Body of pancreas (tissue), 4 donors: ENCODE results near the gene SLC5A4. TPM values are rescaled to one million over a fixed set of nuclear protein-coding genes. Genes with fewer than 3 reads are reported as not detected.

Experiments
- ATAC-seq: fragments of 150-250 bp; one replicate; pipeline ENCODE4 v1.9.1; 2016
- DNase-seq, 4 donors: peaks; one replicate each; pipeline ENCODE4 v3.0.0-alpha.2; 2019
- H3K27ac ChIP-seq, 4 donors: fragments of 200-600 bp; sonication (generic); 1 replicate in 3 of 4; 2 replicates in 1 of 4; pipeline versions ENCODE4 v1.5.1 to v1.6.1; 2016 to 2019; ENCODE audit warnings: mild to moderate bottlenecking in 1 of 4, mixed read lengths in 1 of 4, moderate library complexity in 1 of 4
- H3K27me3 ChIP-seq, 2 donors: fragments of 200-600 bp; sonication (generic); one replicate each; pipeline ENCODE4 v1.6.0; 2016; ENCODE audit warnings: mild to moderate bottlenecking in 1 of 2
- H3K36me3 ChIP-seq, 2 donors: fragments of 200-600 bp; sonication (generic); replicated peaks in 1 of 2; 2 replicates each; pipeline ENCODE4 v1.5.1; 2016; ENCODE audit warnings: low read depth in 2 of 2; ENCODE audit not compliant: insufficient read depth in 1 of 2
- H3K4me1 ChIP-seq: fragments of 200-600 bp; sonication (generic); one replicate; pipeline ENCODE4 v1.6.0; 2016
- H3K4me3 ChIP-seq, 2 donors: fragments of 200-600 bp; sonication (generic); 1 replicate in 1 of 2; 2 replicates in 1 of 2; pipeline ENCODE4 v1.5.1; 2016 to 2019
- H3K9me3 ChIP-seq, 3 donors: fragments of 200-600 bp; sonication (generic); 1 replicate in 2 of 3; 2 replicates in 1 of 3; pipeline ENCODE4 v1.5.1; 2016
- POLR2A ChIP-seq, 3 donors: fragments of 450-650 bp; IDR thresholded peaks; one replicate each; pipeline ENCODE4 v1.6.1; 2016; ENCODE audit warnings: antibody characterized with exemption in 3 of 3, mild to moderate bottlenecking in 2 of 3
- WGBS, 2 donors: methylation state at CpG; one replicate each; pipeline ENCODE4 v1.1.5; 2017; 5-methylcytosine and 5-hydroxymethylcytosine counted together
- intact Hi-C: fragments of 100-400 bp; cut with DNase I; formaldehyde crosslinking; loops from one replicate; pipeline ENCODE4 v1.15.1; 2023
- total RNA-seq, 2 donors: library from RNA; depleted of rRNA; stranded (reverse); fragments of >200 nt; gene quantifications; one replicate each; pipeline ENCODE4 v1.1.0, GENCODE V29; 2016
- TF ChIP-seq, protein P1 (sequence below), 7 experiments: fragments of 450-650 bp in 4 of 7; fragments of 200-600 bp in 3 of 7; sonication (generic) in 3 of 7; IDR thresholded peaks; one replicate each; pipeline ENCODE4 v1.5.1; 2016 to 2019; ENCODE audit warnings: antibody characterized with exemption in 7 of 7

SLC5A4 gene
- total RNA-seq, 2 donors from 2014 or later, result 0.26 to 0.33 TPM

DNA sequence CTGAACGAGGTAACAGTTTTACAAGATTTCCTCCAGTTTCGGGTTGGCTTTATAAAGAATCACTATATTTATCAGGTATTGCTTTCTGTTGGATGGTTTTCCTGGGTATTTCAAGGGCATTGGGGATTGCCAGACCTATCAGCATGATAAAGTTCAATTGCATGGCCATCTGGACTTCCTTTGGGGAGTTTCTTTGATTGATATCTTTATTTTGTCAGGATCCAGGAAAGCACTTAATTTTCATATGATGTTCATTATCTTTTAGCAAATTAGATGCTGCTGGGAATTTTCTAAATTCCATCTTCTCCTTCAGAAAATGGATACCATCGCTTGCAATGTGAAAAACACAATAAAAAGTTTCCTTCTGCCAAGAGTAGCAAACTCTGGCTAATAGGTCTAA is 71.5 kb downstream of the SLC5A4 start:
- no peak for TF ChIP-seq POLR2A (IDR thresholded peaks at IDR 0.05)

DNA sequence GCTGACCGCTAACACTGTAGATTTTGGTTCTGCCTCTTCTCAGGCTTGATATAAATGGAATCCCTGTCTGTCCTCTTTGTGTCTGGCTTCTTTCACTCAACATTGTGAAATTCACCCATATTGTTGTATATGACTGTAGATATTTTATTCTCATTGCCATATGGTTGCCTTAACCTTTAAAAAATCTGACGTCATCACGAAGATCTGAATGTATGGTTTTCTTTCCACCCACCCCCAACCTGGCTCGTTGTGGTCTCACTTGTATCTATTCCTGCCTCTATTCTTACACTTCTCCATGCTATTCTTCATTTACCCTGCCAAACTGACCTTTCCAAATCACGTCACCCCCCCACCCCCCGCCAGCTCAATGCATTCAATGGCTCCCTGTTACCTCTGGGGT is 74.1 kb downstream of the SLC5A4 start:
- ATAC-seq, result no peak
- 58 to 69% methylated on average over 6 of the region's 6 CpGs for WGBS, 2 donors
- H3K27ac ChIP-seq, result no peak overlapping the region
- intact Hi-C loops, result no loop called here
- no peaks in the 10 kb centered on the region for H3K36me3 ChIP-seq
- no peak overlapping the region for H3K4me3 ChIP-seq
- H3K4me1 ChIP-seq, result peaks cover 2% of the 10 kb centered on the region
- no peaks in the 10 kb centered on the region for H3K9me3 ChIP-seq
- DNase-seq, result no peak
- H3K27me3 ChIP-seq, result no peaks in the 10 kb centered on the region
- TF ChIP-seq, protein P1, sequence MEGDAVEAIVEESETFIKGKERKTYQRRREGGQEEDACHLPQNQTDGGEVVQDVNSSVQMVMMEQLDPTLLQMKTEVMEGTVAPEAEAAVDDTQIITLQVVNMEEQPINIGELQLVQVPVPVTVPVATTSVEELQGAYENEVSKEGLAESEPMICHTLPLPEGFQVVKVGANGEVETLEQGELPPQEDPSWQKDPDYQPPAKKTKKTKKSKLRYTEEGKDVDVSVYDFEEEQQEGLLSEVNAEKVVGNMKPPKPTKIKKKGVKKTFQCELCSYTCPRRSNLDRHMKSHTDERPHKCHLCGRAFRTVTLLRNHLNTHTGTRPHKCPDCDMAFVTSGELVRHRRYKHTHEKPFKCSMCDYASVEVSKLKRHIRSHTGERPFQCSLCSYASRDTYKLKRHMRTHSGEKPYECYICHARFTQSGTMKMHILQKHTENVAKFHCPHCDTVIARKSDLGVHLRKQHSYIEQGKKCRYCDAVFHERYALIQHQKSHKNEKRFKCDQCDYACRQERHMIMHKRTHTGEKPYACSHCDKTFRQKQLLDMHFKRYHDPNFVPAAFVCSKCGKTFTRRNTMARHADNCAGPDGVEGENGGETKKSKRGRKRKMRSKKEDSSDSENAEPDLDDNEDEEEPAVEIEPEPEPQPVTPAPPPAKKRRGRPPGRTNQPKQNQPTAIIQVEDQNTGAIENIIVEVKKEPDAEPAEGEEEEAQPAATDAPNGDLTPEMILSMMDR (IDR thresholded peaks at IDR 0.05), result no peak
- no peak for TF ChIP-seq POLR2A (IDR thresholded peaks at IDR 0.05)

More for the DNA sequence above, 71.5 kb downstream of the SLC5A4 start:
- H3K27ac ChIP-seq, result no peak overlapping the region
- WGBS, 2 donors, result 60 to 66% methylated on average over 3 of the region's 3 CpGs
- H3K9me3 ChIP-seq, result no peaks in the 10 kb centered on the region
- no peaks in the 10 kb centered on the region for H3K4me1 ChIP-seq
- DNase-seq, result no peak
- intact Hi-C loops, result no loop called here
- no peaks in the 10 kb centered on the region for H3K27me3 ChIP-seq
- H3K4me3 ChIP-seq, result no peak overlapping the region
- H3K36me3 ChIP-seq, result no peaks in the 10 kb centered on the region
- no peak for ATAC-seq

DNA sequence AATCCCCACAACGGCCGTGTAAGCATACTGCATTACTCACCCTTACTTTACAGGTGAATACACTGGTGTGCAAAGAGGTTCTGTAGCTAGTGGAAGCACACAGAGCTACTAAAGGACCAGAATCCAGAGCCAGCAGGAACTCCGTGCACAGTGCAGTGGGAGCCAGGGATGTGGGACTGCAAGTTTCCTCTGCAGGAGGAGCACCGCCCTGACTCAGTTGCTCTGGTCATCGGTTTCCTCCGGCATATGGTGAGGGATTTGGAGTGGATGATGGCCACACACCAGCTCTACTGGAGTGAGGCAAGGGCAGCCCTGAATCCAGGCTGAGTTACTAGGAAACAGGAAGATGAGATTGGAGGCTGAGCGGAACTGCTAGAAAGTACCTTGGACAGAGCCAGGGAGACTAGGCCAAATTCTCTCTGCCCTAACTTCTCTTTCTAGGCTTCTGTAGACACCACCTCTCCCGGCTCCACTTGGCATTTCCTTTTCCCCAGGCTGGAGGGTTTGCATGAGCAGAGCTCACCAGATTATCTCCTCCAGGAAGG is 77.9 kb downstream of the SLC5A4 start:
- intact Hi-C loops, result no loop called here

DNA sequence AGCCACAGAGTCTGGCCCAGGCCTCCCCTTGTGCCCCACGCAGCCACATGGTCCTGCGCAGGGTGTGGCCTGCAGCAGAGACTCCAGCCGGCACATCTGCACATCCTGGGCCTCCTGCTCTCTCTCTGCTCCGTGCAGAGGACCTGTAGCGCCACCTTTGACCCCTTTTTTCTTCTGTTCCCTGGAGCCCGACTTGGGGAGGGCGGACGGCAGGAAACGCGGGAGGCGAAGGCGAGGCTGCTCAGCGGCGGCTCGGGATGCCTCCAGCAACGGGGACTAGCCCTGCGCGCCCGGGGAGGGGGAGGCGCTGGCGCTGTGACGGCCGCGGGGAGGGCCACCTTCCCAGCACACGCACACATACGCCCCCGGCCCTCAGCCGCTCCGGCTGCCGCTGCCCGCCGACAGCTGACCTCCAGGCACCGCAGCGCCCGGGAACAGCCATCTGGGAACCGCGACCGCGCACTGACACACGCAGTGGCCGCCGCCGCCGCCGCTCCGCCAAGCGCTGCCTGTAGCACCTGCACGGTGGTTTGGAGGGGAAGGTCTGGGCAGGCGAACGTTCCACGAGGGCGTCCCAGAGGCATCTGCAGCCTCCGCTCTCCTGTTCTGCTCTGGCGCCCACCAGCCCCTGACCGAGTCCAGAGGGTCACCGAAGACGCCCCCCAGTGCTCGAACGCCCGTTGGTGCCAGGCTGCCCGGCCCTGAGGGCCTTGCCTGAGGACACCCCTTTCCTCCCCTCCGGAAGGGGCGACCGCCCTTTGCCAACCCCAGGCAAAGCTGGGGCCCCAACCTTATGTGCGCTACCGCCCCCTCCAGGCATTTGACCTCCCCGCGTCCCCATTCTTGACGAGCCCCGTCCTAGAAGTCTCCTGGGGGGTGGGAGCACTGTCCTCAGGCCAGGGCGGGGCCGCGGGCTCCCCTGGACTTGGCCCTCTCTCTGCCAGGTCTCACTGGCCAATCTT is 79.2 kb downstream of the SLC5A4 start:
- 3 to 16% methylated on average over 11 to 71 of the region's 73 CpGs for WGBS, 2 donors
- ATAC-seq, result no peak
- no peak overlapping the region for H3K4me3 ChIP-seq

More for the DNA sequence above, 77.9 kb downstream of the SLC5A4 start:
- Histone ChIP-seq H3K27ac (no peak overlapping the region), H3K4me3 (no peak overlapping the region), H3K36me3 (no peaks in the 10 kb centered on the region), H3K9me3 (no peaks in the 10 kb centered on the region), H3K27me3 (no peaks in the 10 kb centered on the region), H3K4me1 (peaks cover 7% of the 10 kb centered on the region)
- TF ChIP-seq, protein P1 (IDR thresholded peaks at IDR 0.05), result no peak
- no peak for TF ChIP-seq POLR2A (IDR thresholded peaks at IDR 0.05)
- no peak for DNase-seq
- no peak for ATAC-seq
- WGBS, 2 donors, result 75 to 89% methylated on average over 6 to 8 of the region's 8 CpGs

DNA sequence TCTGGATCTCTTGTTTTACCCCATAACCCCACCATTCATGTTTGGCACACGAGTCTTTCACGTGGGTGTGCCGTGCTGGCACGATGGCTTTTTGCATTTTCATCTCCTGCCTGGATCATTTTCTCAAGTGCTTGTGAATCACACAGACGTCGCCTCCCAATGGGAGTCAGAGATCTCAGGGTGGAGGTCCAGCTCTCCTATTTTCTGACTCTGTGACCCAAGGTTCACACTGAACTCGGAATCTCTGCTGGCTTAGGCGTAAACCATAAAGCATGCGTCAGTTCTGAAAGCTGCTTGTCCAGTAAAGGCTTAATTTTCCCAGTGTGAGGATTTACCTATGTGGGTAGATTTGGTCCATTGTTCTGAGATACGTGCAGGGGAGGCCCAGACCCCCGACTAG is 80.0 kb downstream of the SLC5A4 start:
- H3K36me3 ChIP-seq, result no peaks in the 10 kb centered on the region
- no peaks in the 10 kb centered on the region for H3K9me3 ChIP-seq
- 64 to 70% methylated on average over 11 of the region's 11 CpGs for WGBS, 2 donors
- ATAC-seq (no peak), DNase-seq (no peak)
- no peak overlapping the region for H3K27ac ChIP-seq
- H3K4me1 ChIP-seq, result peaks cover 7% of the 10 kb centered on the region
- TF ChIP-seq, protein P1 (IDR thresholded peaks at IDR 0.05), result no peak
- TF ChIP-seq POLR2A (IDR thresholded peaks at IDR 0.05), result no peak
- intact Hi-C loops, result no loop called here
- H3K4me3 ChIP-seq, result no peak overlapping the region
- no peaks in the 10 kb centered on the region for H3K27me3 ChIP-seq

More for the DNA sequence above, 79.2 kb downstream of the SLC5A4 start:
- intact Hi-C loops, result no loop called here
- no peak for DNase-seq
- no peak overlapping the region for H3K27ac ChIP-seq
- H3K36me3 ChIP-seq, result no peaks in the 10 kb centered on the region
- no peak for TF ChIP-seq POLR2A (IDR thresholded peaks at IDR 0.05)
- TF ChIP-seq, protein P1 (IDR thresholded peaks at IDR 0.05), result no peak
- peaks cover 7% of the 10 kb centered on the region for H3K4me1 ChIP-seq
- no peaks in the 10 kb centered on the region for H3K9me3 ChIP-seq
- no peaks in the 10 kb centered on the region for H3K27me3 ChIP-seq
